DND-41 (cell line): ENCODE results near the gene APOO.

Experiments used
- EZH2 ChIP-seq: IDR thresholded peaks from 3 replicates; pipeline ENCODE4 v1.6.1; 2012; ENCODE audit warnings: borderline replicate concordance, low read depth, mild to moderate bottlenecking, moderate library complexity, low read length, inconsistent platforms; ENCODE audit not compliant: severe bottlenecking
- TF ChIP-seq, protein P1 (sequence below): IDR thresholded peaks from 2 replicates; pipeline ENCODE4 v1.5.1; 2012; ENCODE audit warnings: borderline replicate concordance, low read length, moderate library complexity, mild to moderate bottlenecking; ENCODE audit not compliant: poor library complexity, severe bottlenecking; ENCODE audit errors: extremely low read depth

DNA sequence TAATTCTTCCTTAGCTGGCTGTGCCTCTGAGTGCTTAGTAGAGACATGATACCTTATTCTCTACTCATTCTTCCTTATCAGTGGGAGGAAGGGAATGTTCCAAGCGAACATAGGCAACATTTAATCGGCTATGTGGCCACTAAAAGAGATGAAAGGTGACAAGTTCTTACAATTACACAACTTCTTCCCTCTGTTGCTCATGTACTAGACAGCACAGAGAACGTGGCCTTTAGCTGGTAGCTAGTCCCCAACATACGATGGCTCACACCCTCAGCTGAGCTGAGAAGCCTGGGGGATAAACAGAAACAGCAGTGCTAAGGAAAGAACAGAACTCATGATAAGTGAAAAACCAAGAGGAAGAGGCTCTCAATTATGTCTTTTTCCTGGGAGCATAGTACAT, 52.2 kb downstream of the APOO start:
- TF ChIP-seq, protein P1, sequence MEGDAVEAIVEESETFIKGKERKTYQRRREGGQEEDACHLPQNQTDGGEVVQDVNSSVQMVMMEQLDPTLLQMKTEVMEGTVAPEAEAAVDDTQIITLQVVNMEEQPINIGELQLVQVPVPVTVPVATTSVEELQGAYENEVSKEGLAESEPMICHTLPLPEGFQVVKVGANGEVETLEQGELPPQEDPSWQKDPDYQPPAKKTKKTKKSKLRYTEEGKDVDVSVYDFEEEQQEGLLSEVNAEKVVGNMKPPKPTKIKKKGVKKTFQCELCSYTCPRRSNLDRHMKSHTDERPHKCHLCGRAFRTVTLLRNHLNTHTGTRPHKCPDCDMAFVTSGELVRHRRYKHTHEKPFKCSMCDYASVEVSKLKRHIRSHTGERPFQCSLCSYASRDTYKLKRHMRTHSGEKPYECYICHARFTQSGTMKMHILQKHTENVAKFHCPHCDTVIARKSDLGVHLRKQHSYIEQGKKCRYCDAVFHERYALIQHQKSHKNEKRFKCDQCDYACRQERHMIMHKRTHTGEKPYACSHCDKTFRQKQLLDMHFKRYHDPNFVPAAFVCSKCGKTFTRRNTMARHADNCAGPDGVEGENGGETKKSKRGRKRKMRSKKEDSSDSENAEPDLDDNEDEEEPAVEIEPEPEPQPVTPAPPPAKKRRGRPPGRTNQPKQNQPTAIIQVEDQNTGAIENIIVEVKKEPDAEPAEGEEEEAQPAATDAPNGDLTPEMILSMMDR, result no peak
- TF ChIP-seq EZH2, result no peak
